ENCODE results near the gene METTL4.

Gene METTL4

DNA sequence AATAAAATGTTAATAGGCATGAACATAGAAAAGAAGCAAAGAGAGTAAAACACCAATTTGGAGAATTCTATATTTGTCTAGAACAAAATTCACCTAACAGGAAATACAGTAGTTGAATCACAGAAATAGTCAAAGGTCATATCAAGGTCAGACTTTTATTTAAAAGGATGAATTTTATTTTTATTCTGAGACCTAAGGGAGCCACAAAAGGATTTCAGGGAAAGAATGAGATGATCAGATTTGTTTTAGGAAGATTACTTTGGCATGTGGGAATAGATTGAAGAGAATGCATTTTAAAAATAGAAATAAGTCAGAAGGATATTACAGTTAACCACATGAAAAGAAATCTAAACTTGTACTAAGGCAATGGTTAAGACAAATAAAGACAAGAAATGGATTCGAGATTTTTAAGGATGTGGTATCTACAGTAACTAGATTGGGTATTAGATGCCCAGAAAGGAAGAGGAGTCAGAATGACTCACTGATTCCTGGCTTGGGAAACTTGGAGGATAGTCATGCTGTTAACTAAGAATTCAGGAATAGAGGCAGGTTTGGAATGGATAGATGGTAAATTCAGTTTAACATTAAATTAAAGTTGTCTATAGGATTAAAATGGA is 56.0 kb downstream of the METTL4 start:
- DNase-seq, result no peak

DNA sequence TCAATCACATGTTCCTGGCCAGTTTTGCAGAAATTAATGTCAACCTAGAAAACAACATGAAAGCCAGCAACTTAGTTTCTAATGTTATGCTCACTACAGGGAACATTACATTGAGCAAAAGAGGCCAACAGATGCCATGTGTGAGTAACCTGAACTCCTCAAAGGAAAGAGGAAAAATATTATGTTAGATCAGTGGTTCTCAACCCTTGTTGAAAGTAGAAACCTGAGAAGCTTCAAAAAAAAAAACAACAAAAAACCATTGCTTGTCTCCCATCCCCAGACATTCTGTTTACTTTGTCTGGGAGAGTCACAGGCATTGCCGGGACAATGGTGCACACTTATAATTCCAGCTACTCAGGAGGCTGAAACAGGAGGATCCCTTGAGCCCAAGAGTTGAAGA is 57.7 kb downstream of the METTL4 start:
- no peak for DNase-seq

DNA sequence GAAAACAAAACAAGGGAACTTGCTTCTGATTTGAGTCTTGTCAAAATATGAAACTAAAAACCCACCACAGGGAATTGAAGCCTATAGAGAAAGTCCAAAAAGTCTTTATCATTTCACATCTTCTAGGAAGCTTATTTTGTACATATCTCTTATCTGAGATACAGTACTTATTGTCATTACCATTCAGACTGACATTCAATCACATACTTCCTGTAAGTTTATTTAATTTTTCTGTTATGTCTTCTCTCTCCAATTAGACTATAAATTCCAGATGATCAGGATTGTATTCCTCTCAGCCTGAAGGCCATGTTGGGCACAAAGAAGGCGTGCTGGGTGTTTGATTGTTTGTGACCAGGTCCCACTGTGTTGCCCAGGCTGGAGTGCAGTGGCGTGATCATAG is 59.2 kb downstream of the METTL4 start:
- no peak for DNase-seq

DNA sequence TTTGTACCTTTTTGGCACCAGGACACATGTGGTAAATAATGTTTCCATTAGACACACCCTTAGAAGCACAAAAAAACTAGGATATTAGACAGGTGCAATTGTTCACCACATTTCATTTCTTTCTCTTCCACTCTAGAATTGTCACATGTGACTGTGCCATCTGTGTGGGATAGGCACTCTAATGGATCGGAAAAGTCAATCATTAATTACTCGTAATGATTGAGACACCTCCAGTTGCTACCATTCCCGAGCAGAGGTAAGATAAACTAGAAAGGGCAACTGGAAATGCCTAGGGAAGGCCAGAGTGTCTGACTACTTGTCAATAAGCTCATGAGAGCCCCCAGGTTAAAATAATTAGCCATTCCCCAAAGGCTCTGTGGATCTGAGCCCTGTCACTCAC is 59.9 kb downstream of the METTL4 start:
- DNase-seq, result no peak

DNA sequence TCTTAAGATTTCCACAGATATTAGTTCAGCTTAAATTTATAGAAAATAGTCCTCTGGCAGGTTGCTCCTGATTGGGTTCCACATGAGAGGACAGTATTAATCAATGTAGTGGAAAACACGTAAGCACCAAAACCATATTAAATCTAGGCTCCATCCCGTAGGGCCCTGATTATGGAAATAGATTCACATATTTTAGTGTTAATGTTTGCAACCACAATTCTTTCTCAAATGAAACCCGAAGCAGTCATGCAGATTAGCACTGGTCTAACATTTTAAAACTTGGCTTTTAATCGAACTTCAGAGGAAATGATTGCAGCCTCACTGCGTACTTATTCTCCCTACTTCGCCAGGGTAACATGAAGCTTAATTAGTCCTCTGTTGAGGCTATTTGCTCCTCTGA is 60.9 kb downstream of the METTL4 start:
- DNase-seq, result no peak

DNA sequence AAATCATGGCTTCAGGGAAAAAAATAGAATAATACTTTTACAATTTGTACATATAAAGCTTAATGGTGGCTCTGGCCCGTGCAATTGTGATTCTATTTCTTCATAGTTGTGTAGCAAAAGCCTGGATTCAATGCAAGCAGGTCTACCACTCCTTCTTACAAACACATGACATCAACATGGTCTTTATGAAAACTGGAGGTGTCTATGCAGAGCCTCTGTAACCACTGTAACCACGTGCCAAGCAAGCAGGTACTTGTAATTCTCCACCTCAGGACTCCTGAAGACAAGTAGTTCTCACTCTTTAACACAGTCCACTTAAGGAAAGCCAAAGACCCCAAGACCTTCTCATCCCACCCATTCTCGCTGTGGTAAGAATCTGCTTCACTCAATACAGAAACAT is 62.6 kb downstream of the METTL4 start:
- no peak for DNase-seq

DNA sequence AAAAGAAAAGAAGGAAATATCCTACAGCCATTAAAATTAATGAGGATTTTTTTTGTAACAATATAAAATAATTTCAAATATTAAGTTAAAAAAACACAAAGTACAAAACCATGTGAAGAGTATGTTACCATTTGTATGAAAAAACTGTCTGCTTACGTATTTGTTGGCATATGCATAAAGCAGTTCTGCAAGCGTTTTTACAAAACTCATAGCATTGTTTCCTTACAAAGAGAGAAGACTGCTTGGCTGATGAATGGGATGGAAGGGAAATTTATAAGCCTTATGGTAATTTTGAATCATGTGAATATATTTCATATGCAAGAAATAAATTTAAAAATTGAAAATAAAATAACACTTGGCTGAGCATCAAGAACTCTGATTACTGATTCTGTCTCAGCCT is 63.1 kb downstream of the METTL4 start:
- DNase-seq, result no peak

DNA sequence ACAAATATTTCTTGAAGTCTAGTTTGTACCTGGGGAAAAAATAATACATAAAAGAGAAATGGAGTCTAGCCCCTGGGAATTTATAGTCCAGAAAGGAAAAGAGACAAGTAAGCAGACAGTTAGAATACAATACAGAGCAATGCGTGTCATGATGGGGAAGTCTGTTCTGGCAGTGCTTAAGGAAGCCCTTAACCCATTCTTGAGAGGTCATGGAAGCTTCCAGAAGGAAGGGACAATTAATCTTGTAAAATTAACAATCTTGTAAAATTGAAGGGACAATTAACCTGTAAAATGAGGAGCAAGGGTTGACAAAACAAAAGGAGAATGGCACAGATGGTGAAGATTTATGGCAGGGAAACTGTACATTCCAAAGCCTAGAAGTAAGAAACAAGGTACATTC is 66.7 kb downstream of the METTL4 start:
- DNase-seq, result no peak

DNA sequence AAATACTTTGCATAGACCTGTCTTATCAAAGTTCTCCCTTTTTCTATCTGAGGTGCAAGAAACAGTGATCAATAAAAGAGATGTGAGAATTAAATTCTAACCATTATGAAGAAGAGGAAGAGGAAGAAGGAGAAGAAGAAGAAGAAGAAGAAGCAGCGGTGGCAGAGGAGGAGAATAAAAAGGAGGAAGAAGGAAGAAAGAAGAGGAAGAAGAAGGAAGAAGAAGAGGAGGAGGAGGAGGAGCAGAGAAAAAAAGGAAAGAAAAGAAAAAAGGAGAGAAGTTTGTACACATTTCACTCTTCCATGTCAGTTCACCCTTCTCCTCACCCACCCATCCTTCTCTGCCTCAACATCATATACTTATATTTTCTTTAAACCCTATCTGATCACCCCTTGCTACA is 68.4 kb downstream of the METTL4 start:
- DNase-seq, result no peak

DNA sequence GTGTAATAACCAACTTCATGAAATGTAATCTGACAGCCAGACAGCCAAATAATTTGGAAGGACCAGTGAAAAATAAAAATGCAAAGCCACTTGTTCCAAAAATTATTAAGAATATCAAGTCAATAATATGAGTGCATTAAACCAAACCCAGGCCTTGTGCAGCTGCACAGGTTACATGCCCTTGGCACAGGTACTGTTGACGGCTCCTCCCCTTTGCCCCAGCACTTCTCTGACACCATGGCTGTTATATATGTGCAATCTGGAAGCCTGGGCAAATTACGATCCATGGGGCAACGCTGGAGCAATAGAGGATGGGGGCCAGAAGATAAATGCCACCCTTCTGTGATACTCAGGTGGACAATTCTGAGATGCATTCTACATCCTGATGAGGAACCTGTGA is 68.9 kb downstream of the METTL4 start:
- DNase-seq, result no peak

DNA sequence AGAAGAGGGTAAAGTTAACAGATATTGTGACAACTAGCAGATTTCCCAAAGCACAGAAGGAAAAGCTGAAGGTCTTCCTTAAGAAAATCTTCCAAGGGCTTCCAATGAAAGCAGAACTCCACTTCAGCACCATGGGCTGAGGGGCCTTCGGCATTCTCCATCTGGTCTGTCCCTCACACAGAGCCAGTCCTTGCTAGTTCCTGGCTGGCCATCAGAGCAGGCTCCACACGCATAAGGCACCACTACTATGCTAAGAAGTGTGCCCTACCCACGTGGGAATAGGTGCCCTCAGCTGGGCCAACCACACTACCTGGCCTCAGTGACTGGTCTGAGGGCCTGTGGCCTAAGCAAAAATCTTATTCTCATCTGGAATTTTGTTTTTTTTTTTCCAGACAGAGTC is 73.5 kb downstream of the METTL4 start:
- no peak for DNase-seq

DNA sequence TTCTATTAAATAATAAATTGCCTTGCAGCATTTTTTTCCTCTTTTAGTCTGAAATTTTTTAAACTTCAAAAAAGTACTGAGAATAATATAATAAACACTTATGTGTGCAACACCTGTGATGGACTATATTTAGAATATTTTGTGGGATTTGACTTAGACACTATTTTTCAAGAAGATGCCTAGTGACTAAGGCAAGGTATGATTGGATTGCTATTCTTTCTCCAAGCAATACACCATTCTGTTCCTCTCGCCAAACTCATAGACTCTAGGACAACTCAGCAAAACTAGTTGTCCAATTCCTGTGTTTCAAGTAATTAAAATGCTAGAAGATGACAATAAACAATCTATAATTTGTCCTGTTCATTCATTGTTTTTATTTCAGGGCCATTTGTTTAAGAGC is 75.9 kb downstream of the METTL4 start:
- no peak for DNase-seq

DNA sequence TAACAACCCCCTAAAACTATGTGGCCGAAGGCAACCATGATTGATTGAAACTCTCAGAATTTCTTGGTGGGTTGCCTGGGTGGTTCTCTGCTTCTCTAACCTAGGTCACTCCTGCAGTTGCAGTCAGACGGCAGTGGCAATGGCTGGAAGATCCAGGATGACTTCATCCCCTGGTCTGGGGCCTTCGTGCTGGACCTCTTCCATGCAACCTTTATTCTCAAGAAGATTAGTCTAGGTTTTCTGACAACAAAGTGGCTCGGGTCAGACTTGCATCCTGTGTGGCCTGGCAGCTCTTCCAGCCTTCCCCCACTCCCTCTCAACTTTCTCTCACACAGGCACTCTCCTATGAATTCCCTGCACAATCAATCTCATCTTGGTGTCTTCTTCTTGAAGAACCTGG is 76.4 kb downstream of the METTL4 start:
- no peak for DNase-seq

Measured in activated CD4-positive, alpha-beta T cell treated with anti-CD3 and anti-CD28 coated beads, Interleukin-2, Interleukin-6, amounts not matched to agents 100 ng/mL and 50 ng/mL, durations not matched to agents 16 hours and 8 hours (primary cell).